Prostate gland (tissue), 2 donors: ENCODE results near the gene DPP9. TPM values are rescaled to one million over a fixed set of nuclear protein-coding genes. Genes with fewer than 3 reads are reported as not detected.

Experiments
- DNase-seq: peaks from one replicate; pipeline ENCODE4 v3.0.0-alpha.2; 2019; ENCODE audit warnings: low spot score
- H3K27ac ChIP-seq, 2 donors: fragments of 200-600 bp; sonication (generic); 2 replicates each; pipeline ENCODE4 v1.5.1; 2017 to 2019
- H3K27me3 ChIP-seq: fragments of 200-600 bp; sonication (generic); replicated peaks from 2 replicates; pipeline ENCODE4 v1.5.1; 2019; ENCODE audit not compliant: insufficient read depth
- H3K36me3 ChIP-seq, 2 donors: fragments of 200-600 bp; sonication (generic); 1 replicate in 1 of 2; 2 replicates in 1 of 2; pipeline versions ENCODE4 v1.5.1 to v1.8.1; 2017 to 2019
- H3K4me1 ChIP-seq: fragments of 200-600 bp; sonication (generic); replicated peaks from 2 replicates; pipeline ENCODE4 v1.5.1; 2019
- H3K4me3 ChIP-seq, 2 donors: fragments of 200-600 bp; sonication (generic); 2 replicates each; pipeline ENCODE4 v1.5.1; 2017 to 2019
- H3K9me3 ChIP-seq: fragments of 200-600 bp; sonication (generic); 2 replicates; pipeline ENCODE4 v1.5.1; 2017
- POLR2A ChIP-seq: fragments of 450-650 bp; IDR thresholded peaks from one replicate; pipeline ENCODE4 v1.6.1; 2016; ENCODE audit warnings: antibody characterized with exemption, mild to moderate bottlenecking
- POLR2AphosphoS5 ChIP-seq: sonication (generic); formaldehyde crosslinking; IDR thresholded peaks from one replicate; pipeline ENCODE4 v1.6.1; 2017; ENCODE audit warnings: antibody characterized with exemption
- WGBS: methylation state at CpG from one replicate; pipeline ENCODE4 v1.1.5; 2018; 5-methylcytosine and 5-hydroxymethylcytosine counted together
- intact Hi-C: fragments of 100-400 bp; cut with DNase I; formaldehyde crosslinking; loops from one replicate; pipeline ENCODE4 v1.14.2; 2022
- total RNA-seq, 2 donors: library from RNA; depleted of rRNA; stranded (reverse); fragments of >200 nt; gene quantifications; one replicate each; pipeline ENCODE4 v1.1.0, GENCODE V29; 2016
- TF ChIP-seq, protein P1 (sequence below), 4 experiments: fragments of 200-600 bp in 2 of 4; fragments of 450-650 bp in 2 of 4; sonication (generic) in 2 of 4; IDR thresholded peaks; 1 replicate in 3 of 4; 2 replicates in 1 of 4; pipeline ENCODE4 v1.5.1; 2016 to 2019; ENCODE audit warnings: antibody characterized with exemption in 4 of 4, mild to moderate bottlenecking in 2 of 4, moderate library complexity in 2 of 4

DPP9 gene
- total RNA-seq, 2 donors from 2014 or later: 53.5 to 116 TPM

DNA sequence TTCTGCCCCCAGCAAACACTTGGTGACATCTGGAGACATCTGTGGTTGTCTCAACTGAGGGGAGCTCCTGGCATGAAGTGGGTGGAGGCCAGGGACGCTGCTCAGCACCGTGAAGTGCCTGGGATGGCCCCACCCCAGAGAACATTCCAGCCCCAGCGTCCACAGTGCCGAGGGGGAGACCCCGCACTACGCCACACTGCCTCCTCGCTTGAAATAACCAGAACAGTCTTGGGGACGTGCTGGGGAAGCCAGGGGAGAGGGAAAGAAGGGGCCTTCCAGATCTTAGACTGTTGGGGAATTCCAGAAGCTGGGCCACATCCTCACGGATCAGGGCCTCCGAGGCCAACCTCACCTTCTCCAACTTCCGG lies 4.2 kb downstream of the DPP9 start:
- H3K4me3 ChIP-seq: no peak overlapping the region
- intact Hi-C loops: no loop called here
- WGBS: 85% methylated on average over 11 of the region's 11 CpGs
- TF ChIP-seq, protein P1, sequence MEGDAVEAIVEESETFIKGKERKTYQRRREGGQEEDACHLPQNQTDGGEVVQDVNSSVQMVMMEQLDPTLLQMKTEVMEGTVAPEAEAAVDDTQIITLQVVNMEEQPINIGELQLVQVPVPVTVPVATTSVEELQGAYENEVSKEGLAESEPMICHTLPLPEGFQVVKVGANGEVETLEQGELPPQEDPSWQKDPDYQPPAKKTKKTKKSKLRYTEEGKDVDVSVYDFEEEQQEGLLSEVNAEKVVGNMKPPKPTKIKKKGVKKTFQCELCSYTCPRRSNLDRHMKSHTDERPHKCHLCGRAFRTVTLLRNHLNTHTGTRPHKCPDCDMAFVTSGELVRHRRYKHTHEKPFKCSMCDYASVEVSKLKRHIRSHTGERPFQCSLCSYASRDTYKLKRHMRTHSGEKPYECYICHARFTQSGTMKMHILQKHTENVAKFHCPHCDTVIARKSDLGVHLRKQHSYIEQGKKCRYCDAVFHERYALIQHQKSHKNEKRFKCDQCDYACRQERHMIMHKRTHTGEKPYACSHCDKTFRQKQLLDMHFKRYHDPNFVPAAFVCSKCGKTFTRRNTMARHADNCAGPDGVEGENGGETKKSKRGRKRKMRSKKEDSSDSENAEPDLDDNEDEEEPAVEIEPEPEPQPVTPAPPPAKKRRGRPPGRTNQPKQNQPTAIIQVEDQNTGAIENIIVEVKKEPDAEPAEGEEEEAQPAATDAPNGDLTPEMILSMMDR (IDR thresholded peaks at IDR 0.05): no peak
- TF ChIP-seq POLR2AphosphoS5 (no peak), POLR2A (no peak)
- DNase-seq: no peak
- H3K27ac ChIP-seq: no peak overlapping the region
- H3K27me3 ChIP-seq: no peaks in the 10 kb centered on the region
- peaks cover 0 to 15% of the 10 kb centered on the region in 2 donors for H3K36me3 ChIP-seq
- H3K9me3 ChIP-seq: no peaks in the 10 kb centered on the region
- peaks cover 17% of the 10 kb centered on the region for H3K4me1 ChIP-seq

DNA sequence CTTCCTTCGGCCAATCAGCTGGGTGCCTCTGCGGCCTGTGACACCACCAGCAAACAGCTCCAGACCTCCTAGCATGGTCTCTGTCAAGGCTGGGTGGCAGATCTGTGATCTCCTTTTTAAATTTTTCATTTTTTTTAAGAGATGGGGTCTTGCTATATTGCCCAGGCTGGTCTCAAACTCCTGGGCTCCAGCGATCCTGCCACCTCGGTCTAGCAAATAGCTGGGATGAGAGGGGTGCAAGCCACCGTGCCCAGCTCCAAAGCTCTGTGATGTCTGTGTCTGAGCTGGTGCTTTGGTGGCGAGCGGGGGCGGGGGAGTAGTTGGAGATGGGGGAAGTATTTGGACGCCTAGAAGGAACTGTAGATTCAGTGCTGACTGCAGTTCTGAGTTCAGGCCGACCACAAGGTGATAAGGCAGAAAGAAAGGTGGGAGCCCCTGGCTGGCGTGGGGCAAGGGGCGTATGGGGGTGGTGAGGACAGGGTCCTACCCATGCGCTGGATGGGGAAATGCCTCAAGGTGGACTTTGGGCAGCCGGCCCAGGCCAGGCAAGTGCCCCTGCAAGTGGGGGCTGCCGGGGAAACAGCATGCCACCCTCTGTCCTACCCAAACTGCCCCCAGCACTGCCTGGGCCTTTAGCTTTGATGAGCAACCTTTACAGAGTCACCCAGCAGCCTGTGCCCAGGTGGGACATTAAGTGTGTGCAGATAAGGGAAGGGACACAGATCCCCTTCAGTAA lies 5.5 kb downstream of the DPP9 start:
- H3K4me3 ChIP-seq: no peak overlapping the region
- no peak for DNase-seq
- intact Hi-C loops: no loop called here
- H3K4me1 ChIP-seq: peaks cover 25% of the 10 kb centered on the region
- H3K36me3 ChIP-seq: peaks cover 0 to 15% of the 10 kb centered on the region in 2 donors
- H3K9me3 ChIP-seq: no peaks in the 10 kb centered on the region
- H3K27ac ChIP-seq: peak overlapping the region; percentile 28 to 46
- no peak for TF ChIP-seq POLR2A
- no peak for TF ChIP-seq POLR2AphosphoS5
- TF ChIP-seq, protein P1 (IDR thresholded peaks at IDR 0.05): no peak
- 86% methylated on average over 15 of the region's 15 CpGs for WGBS
- no peaks in the 10 kb centered on the region for H3K27me3 ChIP-seq

DNA sequence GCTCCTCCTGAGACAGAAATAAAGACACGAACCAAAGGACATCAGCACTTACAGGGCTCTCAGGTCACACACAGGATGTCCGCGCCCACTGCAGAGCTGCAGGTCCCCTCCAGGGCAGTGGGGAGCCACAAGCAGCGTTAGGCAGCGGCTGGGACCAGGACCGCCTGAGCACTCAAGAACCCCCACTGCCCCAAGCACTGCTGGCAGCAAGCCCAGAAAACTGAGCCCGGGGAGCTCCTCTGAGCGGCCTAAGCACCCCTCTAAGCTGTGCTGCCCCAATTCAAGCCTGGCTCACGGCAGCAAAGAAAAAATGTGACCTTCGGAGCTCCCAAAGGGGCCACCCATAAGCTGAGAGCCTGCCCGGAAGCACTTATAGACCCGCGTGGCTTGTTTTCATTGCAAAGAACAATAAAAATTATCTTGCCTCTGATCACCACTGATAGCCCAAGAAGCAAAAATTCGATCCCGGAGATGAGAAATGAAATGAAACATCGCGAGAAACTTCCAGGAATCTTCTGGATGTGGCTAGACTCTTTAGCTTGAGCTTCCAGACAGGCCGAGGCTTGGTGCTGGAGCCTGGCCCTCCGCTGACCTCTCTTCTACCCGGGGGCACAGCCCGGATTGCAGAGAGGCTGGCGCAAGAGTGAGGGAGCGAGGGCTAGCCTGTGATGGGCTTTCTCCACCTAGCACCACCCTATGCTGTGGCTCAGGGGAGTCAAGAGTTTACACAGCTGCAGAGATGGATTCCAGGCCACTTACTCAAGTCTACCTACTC lies 6.3 kb downstream of the DPP9 start:
- WGBS: 41% methylated on average over 23 of the region's 23 CpGs
- Histone ChIP-seq H3K27me3 (no peaks in the 10 kb centered on the region), H3K27ac (peak overlapping the region; percentile 28 to 46), H3K36me3 (peaks cover 0 to 15% of the 10 kb centered on the region in 2 donors), H3K9me3 (no peaks in the 10 kb centered on the region), H3K4me3 (no peak overlapping the region), H3K4me1 (peaks cover 23% of the 10 kb centered on the region)
- TF ChIP-seq, protein P1 (IDR thresholded peaks at IDR 0.05): no peak
- no peak for TF ChIP-seq POLR2A
- TF ChIP-seq POLR2AphosphoS5: no peak
- no peak for DNase-seq
- intact Hi-C loops: no loop called here

DNA sequence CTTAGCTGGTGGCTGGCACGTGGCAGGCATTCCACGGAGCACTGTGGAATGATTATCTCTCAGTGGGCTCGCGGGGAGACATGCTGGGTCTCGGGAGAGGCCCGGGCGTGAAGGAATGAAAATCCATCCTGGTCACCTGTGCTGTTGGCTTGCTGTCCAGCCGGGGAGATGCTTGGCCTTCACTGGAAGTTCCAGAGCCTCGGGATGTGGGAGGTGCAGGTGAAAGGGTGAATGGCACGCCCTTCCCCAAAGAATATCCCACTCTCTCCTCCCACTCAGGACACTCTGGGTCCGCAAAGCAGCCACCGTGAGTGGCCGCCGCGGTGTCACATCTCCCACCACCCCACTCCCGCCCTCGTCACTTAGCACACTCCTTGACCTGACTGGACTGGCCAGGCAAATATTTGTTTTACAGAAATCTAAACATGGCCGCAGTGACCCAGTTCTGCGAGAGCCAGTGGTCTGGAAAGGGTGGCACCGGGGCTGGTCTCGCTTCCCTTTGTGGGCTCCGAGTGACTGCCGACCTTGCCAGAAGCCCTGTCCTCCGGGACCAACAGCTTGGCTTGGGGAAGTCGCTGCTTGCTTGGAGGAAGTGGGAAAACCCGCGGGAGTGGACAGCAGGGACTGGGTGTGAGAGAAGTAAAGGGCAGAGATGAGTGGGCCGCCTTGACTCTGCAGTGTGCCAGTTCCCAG lies 8.0 kb downstream of the DPP9 start:
- no peak for DNase-seq
- WGBS: 73% methylated on average over 28 of the region's 28 CpGs
- TF ChIP-seq POLR2AphosphoS5 (no peak), POLR2A (no peak)
- TF ChIP-seq, protein P1 (IDR thresholded peaks at IDR 0.05): no peak
- H3K4me1 ChIP-seq: peaks cover 19% of the 10 kb centered on the region
- peaks cover 4 to 15% of the 10 kb centered on the region in 2 donors for H3K36me3 ChIP-seq
- intact Hi-C loops: no loop called here
- H3K4me3 ChIP-seq: no peak overlapping the region
- no peaks in the 10 kb centered on the region for H3K9me3 ChIP-seq
- H3K27me3 ChIP-seq: no peaks in the 10 kb centered on the region
- H3K27ac ChIP-seq: peak overlapping the region; percentile 46 to 64
